Thymus (tissue), 11 donors: Measurements from ENCODE around the gene NUP50. TPM values are rescaled to one million over a fixed set of nuclear protein-coding genes. Genes with fewer than 3 reads are reported as not detected.
A peak's percentile ranks its signal among the peaks of the same experiment; 100 is the strongest.

ENCODE experiments used
- DNase-seq, 9 donors: peaks; one replicate each; pipeline ENCODE4 v3.0.0-alpha.2; 2013; ENCODE audit warnings: low spot score in 9 of 9, low read depth in 6 of 9, missing footprints in 1 of 9
- H3K27ac ChIP-seq, 2 donors: one replicate each; pipeline ENCODE4 v1.5.1; 2013; ENCODE audit warnings: control low read depth in 1 of 2, low read depth in 1 of 2, low read length in 1 of 2, mild to moderate bottlenecking in 1 of 2, moderate library complexity in 1 of 2
- H3K27me3 ChIP-seq, 2 donors: one replicate each; pipeline ENCODE4 v1.5.1; 2013; ENCODE audit warnings: low read length in 1 of 2; ENCODE audit not compliant: control insufficient read depth in 2 of 2, insufficient read depth in 1 of 2
- H3K36me3 ChIP-seq, 2 donors: one replicate each; pipeline ENCODE4 v1.5.1; 2013; ENCODE audit warnings: low read length in 1 of 2, mild to moderate bottlenecking in 1 of 2, moderate library complexity in 1 of 2; ENCODE audit not compliant: control insufficient read depth in 2 of 2, insufficient read depth in 2 of 2
- H3K4me1 ChIP-seq, 2 donors: one replicate each; pipeline ENCODE4 v1.5.1; 2013; ENCODE audit warnings: low read length in 2 of 2; ENCODE audit not compliant: control insufficient read depth in 2 of 2, insufficient read depth in 2 of 2
- H3K4me3 ChIP-seq, 2 donors: one replicate each; pipeline ENCODE4 v1.5.1; 2013; ENCODE audit warnings: low read length in 2 of 2, control low read depth in 1 of 2, mild to moderate bottlenecking in 1 of 2
- H3K9me3 ChIP-seq, 2 donors: one replicate each; pipeline ENCODE4 v1.5.1; 2013; ENCODE audit warnings: low read length in 1 of 2, mild to moderate bottlenecking in 1 of 2; ENCODE audit not compliant: control insufficient read depth in 2 of 2, insufficient read depth in 1 of 2
- WGBS: extraction: QIAGEN DNeasy Blood & Tissue Kit; methylation state at CpG from one replicate; pipeline ENCODE4 v1.1.7; 2013; 5-methylcytosine and 5-hydroxymethylcytosine counted together
- polyA plus RNA-seq: library from polyadenylated mRNA; stranded (reverse); fragments of 200-250 nt; gene quantifications from one replicate; pipeline ENCODE4 v1.2.3, GENCODE V29; 2013
- total RNA-seq: library from RNA; stranded (reverse); fragments of 120-200 nt; gene quantifications from one replicate; pipeline ENCODE4 v1.2.4, GENCODE V29; 2013
- donor health status: healthy.

The NUP50 gene
- total and polyA plus RNA-seq, 2 donors: 40.6 to 70.1 TPM

DNA sequence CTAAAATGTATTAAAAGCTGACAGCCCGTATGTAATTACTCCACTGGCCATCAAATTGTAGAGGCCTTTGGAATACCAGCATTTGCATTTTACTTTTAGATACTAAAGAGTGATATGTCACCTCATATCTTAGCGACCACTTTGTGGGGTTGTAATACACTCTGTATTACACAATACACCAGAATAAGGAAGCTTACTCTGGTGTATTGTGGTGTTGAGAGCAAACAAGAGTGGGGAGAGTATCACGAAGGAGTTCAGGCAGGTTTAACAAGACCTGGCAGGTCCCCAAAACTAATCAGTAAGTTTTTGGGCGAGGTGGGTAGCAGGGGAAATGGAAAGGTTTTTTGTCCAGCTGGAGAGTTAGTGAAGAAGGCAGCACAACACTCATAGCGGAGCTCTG lies 3.2 kb downstream of the NUP50 start:
- Histone ChIP-seq H3K27ac (no peak overlapping the region), H3K9me3 (no peaks in the 10 kb centered on the region), H3K4me1 (peaks cover 31 to 52% of the 10 kb centered on the region in 2 donors), H3K27me3 (no peaks in the 10 kb centered on the region), H3K36me3 (peaks cover 29 to 58% of the 10 kb centered on the region in 2 donors), H3K4me3 (no peak overlapping the region)
- WGBS: 93% methylated on average over 5 of the region's 5 CpGs
- no peak for DNase-seq

DNA sequence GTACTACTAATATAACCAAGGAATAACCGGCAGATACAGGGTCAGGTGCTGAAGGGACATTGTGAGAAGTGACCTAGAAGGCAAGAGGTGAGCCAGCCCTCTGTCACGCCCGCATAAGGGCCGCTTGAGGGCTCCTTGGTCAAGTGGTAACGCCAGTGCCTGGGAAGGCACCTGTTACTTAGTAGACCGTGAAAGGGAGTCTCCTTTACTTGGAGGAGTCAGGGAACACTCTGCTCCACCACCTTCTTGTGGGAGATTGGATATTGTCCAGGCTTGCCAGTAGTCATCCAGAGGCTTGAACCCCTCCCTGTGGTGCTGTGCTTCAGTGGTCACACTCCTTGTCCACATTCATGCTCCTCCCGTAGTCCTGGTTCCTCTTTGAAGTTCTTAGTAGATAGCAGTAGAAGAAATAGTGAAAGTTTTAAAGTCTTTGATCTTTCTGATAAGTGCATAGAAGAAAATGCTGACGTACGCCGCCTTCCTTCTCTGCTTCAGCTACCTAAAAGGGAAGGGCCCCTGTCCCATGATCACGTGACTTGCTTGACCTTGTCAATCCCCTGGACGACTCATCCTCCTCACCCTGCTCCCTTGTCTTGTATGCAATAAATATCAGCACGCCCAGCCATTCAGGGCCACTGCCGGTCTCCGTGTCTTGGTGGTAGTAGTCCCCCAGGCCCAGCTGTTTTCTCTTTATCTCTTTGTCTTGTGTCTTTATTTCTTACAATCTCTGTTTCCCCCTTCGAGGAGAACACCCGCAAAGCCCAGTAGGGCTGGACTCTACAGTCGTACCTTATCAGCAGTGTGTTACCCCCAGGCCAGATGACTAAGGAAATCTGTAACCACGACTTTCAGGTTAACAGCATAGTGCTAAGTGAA lies 6.1 kb downstream of the NUP50 start:
- peaks cover 33 to 84% of the 10 kb centered on the region in 2 donors for H3K36me3 ChIP-seq
- peak overlapping the region; percentile 59 to 65 for H3K27ac ChIP-seq
- peak overlapping the region in 1 of 2 donors; percentile 4 for H3K4me3 ChIP-seq
- peak in 4 of 9 donors; percentile 22 to 62 (median 37) for DNase-seq
- 62% methylated on average over 19 of the region's 19 CpGs for whole genome bisulfite sequencing
- no peaks in the 10 kb centered on the region for H3K27me3 ChIP-seq
- H3K9me3 ChIP-seq: no peaks in the 10 kb centered on the region
- H3K4me1 ChIP-seq: peaks cover 38 to 65% of the 10 kb centered on the region in 2 donors

DNA sequence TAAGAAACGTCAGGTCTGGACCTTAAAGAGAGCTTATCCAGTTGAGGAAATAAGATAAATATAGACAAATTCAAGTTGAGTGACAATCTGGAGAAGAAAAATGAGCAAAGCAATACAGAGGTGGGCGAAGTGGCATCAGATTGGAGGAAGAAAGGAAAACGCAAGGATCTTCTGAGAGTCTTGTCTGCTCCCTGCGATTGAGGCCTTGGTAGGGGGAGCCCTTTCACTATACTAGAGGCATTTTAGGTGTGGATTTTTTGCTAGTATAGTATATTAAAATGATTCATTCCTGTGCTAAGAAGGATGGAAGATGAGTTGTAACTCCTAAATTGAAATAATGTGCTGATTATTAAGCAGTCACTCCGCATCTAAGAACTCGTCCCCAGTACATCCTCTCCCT lies 8.1 kb downstream of the NUP50 start:
- Histone ChIP-seq H3K27ac (peak overlapping the region; percentile 73 to 94), H3K36me3 (peaks cover 48 to 93% of the 10 kb centered on the region in 2 donors), H3K9me3 (no peaks in the 10 kb centered on the region), H3K4me3 (no peak overlapping the region), H3K4me1 (peaks cover 27 to 59% of the 10 kb centered on the region in 2 donors), H3K27me3 (no peaks in the 10 kb centered on the region)
- 88% methylated on average over 6 of the region's 6 CpGs for WGBS
- DNase-seq: peak in 1 of 9 donors; percentile 47

DNA sequence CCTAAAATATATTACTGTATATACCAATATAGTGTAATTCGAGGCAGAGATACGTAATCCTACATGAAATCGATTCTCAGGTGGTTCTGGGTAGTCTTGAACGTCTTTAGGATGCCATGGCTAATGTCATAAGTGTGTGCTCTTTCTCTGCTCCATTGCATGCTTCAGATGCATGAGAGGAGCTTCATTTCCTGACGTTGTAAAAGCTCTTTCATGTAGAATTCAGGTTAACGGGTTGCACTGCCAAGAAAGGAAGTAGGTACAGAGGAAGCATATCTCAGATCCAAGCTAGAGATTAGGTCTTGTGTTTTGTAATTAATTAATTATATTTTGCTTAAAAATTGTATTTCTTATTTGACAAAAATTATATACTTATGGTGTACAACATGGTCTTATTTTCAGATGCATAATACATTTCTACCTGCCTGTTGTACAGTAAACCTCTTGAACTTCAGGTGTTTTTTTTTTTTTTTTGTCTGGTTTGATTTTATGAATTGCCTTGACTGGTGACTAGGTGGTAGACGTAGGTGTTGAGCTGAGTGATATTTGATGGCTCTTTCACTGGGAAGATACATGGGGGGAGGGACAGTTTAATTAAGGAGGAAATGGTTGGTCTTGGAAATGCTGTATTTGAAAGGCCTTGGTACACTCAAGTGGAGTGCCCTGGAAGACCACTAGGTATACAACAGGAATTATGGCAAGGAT lies 9.3 kb downstream of the NUP50 start:
- peak overlapping the region; percentile 89 to 94 for H3K27ac ChIP-seq
- 23% methylated on average over 7 of the region's 7 CpGs for WGBS
- peak overlapping the region in 1 of 2 donors; percentile 7 for H3K4me3 ChIP-seq
- no peaks in the 10 kb centered on the region for H3K27me3 ChIP-seq
- H3K4me1 ChIP-seq: peaks cover 27 to 54% of the 10 kb centered on the region in 2 donors
- DNase-seq: peak in 7 of 9 donors; percentile 68 to 90 (median 75)
- no peaks in the 10 kb centered on the region for H3K9me3 ChIP-seq
- peaks cover 58 to 93% of the 10 kb centered on the region in 2 donors for H3K36me3 ChIP-seq

DNA sequence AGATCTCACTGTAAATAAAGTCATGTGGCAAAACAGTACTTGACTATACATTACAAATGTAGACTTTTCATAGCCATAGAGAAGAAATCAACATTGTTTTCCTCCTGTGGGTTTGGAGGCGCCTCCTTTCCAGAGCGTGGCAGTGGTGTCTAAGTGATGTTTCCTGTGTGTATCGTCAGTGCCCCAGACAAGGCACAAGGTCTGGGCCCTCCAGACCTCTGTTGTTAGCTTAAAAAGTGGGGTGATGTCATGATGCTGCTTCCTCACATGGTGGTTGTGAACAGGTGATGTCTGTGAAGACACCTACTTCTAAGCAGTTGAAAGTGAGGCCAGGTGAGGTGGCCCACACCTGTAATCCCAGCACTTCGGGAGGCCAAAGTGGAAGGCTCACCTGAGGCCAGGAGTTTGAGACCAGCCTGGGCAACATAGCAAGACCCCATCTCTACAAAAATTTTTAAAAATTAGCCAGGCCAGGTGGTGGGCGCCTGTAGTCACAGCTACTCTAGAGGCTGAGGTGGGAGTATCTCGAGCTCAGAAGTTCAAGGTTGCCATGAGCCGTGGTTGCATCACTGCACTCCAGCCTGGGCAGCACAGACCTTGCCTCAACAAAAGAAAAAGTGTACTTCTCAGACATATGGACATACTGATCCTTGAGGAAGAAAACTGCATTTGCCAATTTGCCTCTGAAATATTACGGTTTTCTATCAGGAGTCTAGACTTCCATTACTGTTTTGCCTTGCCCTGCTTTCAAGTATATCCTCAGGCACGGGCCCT lies 15.7 kb downstream of the NUP50 start:
- Histone ChIP-seq H3K36me3 (peaks cover 67 to 86% of the 10 kb centered on the region in 2 donors), H3K4me1 (peaks cover 0 to 7% of the 10 kb centered on the region in 2 donors), H3K4me3 (no peak overlapping the region), H3K27me3 (no peaks in the 10 kb centered on the region), H3K9me3 (no peaks in the 10 kb centered on the region), H3K27ac (peak overlapping the region in 1 of 2 donors; percentile 15)
- WGBS: 86% methylated on average over 9 of the region's 9 CpGs
- peak in 3 of 9 donors; percentile 38 to 65 (median 42) for DNase-seq

DNA sequence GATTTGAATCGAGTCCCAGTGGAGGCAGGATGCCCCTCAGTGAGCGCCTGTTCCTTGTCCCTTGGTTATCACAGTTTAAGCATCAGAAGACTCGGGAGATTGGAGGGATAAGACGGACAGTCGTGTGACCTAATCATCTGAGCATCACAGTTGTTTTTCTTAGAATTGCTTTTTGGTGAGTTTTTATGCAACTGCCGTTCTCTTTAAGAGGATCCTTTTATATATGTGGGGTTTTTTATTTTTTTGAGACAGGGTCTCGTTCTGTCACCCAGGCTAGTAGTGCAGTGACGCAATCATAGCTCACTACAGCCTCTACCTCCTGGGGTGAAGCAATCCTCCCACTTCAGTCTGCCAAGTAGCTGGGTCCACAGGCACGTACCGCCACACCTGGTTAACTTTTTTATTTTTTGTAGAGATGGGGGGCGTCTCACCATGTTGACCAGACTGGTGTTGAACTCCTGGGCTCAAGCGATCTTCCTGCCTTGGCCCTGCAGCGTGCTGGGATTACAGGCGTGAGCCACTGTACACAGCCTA lies 16.5 kb downstream of the NUP50 start:
- 97% methylated on average over 14 of the region's 14 CpGs for WGBS
- H3K36me3 ChIP-seq: peaks cover 69 to 86% of the 10 kb centered on the region in 2 donors
- H3K4me3 ChIP-seq: no peak overlapping the region
- DNase-seq: no peak
- no peaks in the 10 kb centered on the region for H3K27me3 ChIP-seq
- H3K27ac ChIP-seq: no peak overlapping the region
- H3K9me3 ChIP-seq: no peaks in the 10 kb centered on the region
- H3K4me1 ChIP-seq: peaks cover 0 to 7% of the 10 kb centered on the region in 2 donors

DNA sequence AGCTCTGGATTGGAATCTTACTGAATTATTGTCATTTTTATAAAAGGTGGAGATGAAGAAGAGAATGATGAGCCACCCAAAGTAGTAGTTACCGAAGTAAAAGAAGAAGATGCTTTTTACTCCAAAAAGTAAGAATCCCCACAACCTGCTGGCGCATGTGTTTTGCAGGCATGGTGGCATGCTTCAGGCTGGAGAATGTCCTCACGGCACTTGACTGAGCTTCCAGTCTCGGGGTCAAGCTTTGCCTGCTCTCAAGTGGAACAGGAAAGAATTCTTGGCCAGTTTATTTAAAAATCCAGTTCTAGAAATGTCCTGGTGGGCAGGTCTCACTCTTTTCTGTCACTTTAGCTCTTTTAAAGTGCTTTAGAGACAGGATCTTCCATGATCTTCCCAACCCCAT lies 17.5 kb downstream of the NUP50 start:
- no peak for DNase-seq
- H3K27ac ChIP-seq: no peak overlapping the region
- 97% methylated on average over 4 of the region's 4 CpGs for WGBS
- no peak overlapping the region for H3K4me3 ChIP-seq
- peaks cover 66 to 87% of the 10 kb centered on the region in 2 donors for H3K36me3 ChIP-seq
- H3K9me3 ChIP-seq: no peaks in the 10 kb centered on the region
- H3K4me1 ChIP-seq: peaks cover 0 to 3% of the 10 kb centered on the region in 2 donors
- no peaks in the 10 kb centered on the region for H3K27me3 ChIP-seq

DNA sequence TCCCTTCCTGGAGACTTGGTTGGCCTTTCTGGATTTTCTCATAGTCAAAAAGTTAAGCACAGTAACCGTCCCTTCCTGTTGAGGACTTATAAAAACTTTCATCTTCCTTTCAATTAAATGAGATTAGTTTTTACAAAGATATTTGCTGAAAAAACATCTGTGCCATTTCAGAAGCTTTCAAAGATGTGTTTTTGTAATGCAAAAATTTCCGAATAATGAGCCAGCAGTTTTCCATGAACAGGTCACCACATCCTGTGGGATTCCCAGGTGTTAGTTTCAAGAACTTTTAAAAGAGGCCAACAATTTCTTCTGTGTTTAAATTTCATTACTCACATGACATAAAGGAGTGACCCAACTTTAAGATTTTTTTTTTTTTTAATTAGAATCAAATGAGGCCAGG lies 18.0 kb downstream of the NUP50 start:
- Histone ChIP-seq H3K4me1 (peaks cover 0 to 3% of the 10 kb centered on the region in 2 donors), H3K4me3 (no peak overlapping the region), H3K9me3 (no peaks in the 10 kb centered on the region), H3K27me3 (no peaks in the 10 kb centered on the region), H3K27ac (no peak overlapping the region), H3K36me3 (peaks cover 65 to 84% of the 10 kb centered on the region in 2 donors)
- 97% methylated on average over 2 of the region's 2 CpGs for WGBS
- DNase-seq: no peak
